ENCODE results near the gene VAV2. TPM values are rescaled to one million over a fixed set of nuclear protein-coding genes. Genes with fewer than 3 reads are reported as not detected.
A peak's percentile ranks its signal among the peaks of the same experiment; 100 is the strongest.

Gene VAV2
- total and polyA plus RNA-seq, 9 of the 15 experiments (the other 6 are each of a cell fraction or from before 2014, with no cell fraction given), result 0.01 to 2.7 (median 1.0) TPM; not detected in 1

- in situ Hi-C loops (cut with MboI), result no loop called here
Measured at GRCh38 chr9:133728856-133729616, 263.1 kb downstream of the VAV2 start.

GRCh38 chr9:133727876-133728441 lies 264.2 kb downstream of the VAV2 start:
- H3K36me3 ChIP-seq (ENCODE audit: control insufficient read depth, insufficient read depth, low read length), result no peaks in the 10 kb centered on the region
- POLR2A ChIA-PET, result interaction anchor here (1.1 kb wide), 1 partner anchor 144 kb away, joined by 3 read pairs; no protein-coding TSS in a partner anchor
- TF ChIP-seq NONO (IDR thresholded peaks at IDR 0.05; ENCODE audit: low read depth in 2 of 2, low read length in 1 of 2) (no peak), CTCF (IDR thresholded peaks at IDR 0.05 in 2 of 3, conservative IDR thresholded peaks at IDR 0.05 in 1 of 3; ENCODE audit: insufficient read depth in 2 of 3, low read depth in 1 of 3, low read length in 3 of 3) (peak; percentile 31 to 51 (median 42))
- in situ Hi-C loops (cut with MboI), result no loop called here
- H3K4me2 ChIP-seq (ENCODE audit: insufficient read depth, low read length), result no peak overlapping the region
- H3K27ac ChIP-seq (ENCODE audit: extremely low read depth, low read depth, low read length), result no peak overlapping the region
- H3K79me2 ChIP-seq (ENCODE audit: control insufficient read depth, insufficient read depth, low read length), result no peaks in the 10 kb centered on the region
- 0 out of 2 replicates have a peak, but pooled peaks cover 3% of the 10 kb centered on the region for H4K20me1 ChIP-seq (replicated peaks; ENCODE audit: control insufficient read depth, insufficient read depth, low read length)
- peaks cover 3 to 11% of the 10 kb centered on the region in 2 experiments; a peak in 4 of 5 replicates for H3K27me3 ChIP-seq (ENCODE audit: control insufficient read depth in 2 of 2, insufficient read depth in 2 of 2, low read length in 2 of 2)
- no peak overlapping the region for H3K9ac ChIP-seq (ENCODE audit: insufficient read depth in 1 of 2, low read depth in 2 of 2, low read length in 2 of 2)
- no peaks in the 10 kb centered on the region for H3K9me3 ChIP-seq (replicated peaks; ENCODE audit: control insufficient read depth, insufficient read depth, low read depth, low read length)
- no peaks in the 10 kb centered on the region for H3K9me1 ChIP-seq (ENCODE audit: control insufficient read depth, insufficient read depth, low read length)
- no TSS peak for BruUV-seq (replicated peaks)
- peaks cover 0 to 14% of the 10 kb centered on the region in 2 experiments; a peak in 2 of 5 replicates for H3K4me1 ChIP-seq (replicated peaks in 1 of 2; ENCODE audit: control insufficient read depth in 2 of 2, insufficient read depth in 2 of 2, low read length in 2 of 2)
- H2AFZ ChIP-seq (ENCODE audit: low read depth, low read length), result no peak overlapping the region
- 6% methylated on average over 16 of the region's 18 CpGs for WGBS (ENCODE audit: insufficient coverage, low coverage, missing lambda C conversion rate)
- no peak overlapping the region for H3K4me3 ChIP-seq
- CTCF ChIA-PET (ENCODE audit: low intra/inter-chr PET ratio), result interaction anchor here (1.1 kb wide), 1 partner anchor 194 kb away, joined by 3 read pairs; no protein-coding TSS in a partner anchor
- no peak for FAIRE-seq
- intact Hi-C loops (cut with micrococcal nuclease), result no loop called here
- DNase-seq (ENCODE audit: extremely low read depth in 1 of 4, low spot score in 3 of 4), result peak; percentile 31 to 50 (median 46)
- ATAC-seq, result peak; percentile 82

More at GRCh38 chr9:133728856-133729616, 263.1 kb downstream of the VAV2 start:
- 1% methylated on average over 10 of the region's 10 CpGs for WGBS (ENCODE audit: insufficient coverage, low coverage, missing lambda C conversion rate)
- H4K20me1 ChIP-seq (replicated peaks; ENCODE audit: control insufficient read depth, insufficient read depth, low read length), result peaks cover 9% of the 10 kb centered on the region; the same call in 1 of the 2 replicates
- FAIRE-seq, result no peak
- H3K9me1 ChIP-seq (ENCODE audit: control insufficient read depth, insufficient read depth, low read length), result no peaks in the 10 kb centered on the region
- TF ChIP-seq SRF (CRISPR knock-in tag; IDR thresholded peaks at IDR 0.05) (no peak), FOSL1 (tag; conservative IDR thresholded peaks at IDR 0.05) (no peak), JUNB (CRISPR knock-in tag; conservative IDR thresholded peaks at IDR 0.05) (no peak), THRAP3 (IDR thresholded peaks at IDR 0.05; ENCODE audit: borderline replicate concordance) (no peak), ATF1 (CRISPR knock-in tag; IDR thresholded peaks at IDR 0.05) (no peak), ATF1 (tag; IDR thresholded peaks at IDR 0.05) (no peak)
- H3K4me2 ChIP-seq (ENCODE audit: insufficient read depth, low read length), result no peak overlapping the region
- peaks cover 0 to 14% of the 10 kb centered on the region in 2 experiments; a peak in 2 of 5 replicates for H3K4me1 ChIP-seq (replicated peaks in 1 of 2; ENCODE audit: control insufficient read depth in 2 of 2, insufficient read depth in 2 of 2, low read length in 2 of 2)
- intact Hi-C loops (cut with micrococcal nuclease), result no loop called here
- no TSS peak for BruUV-seq (replicated peaks)
- H3K4me3 ChIP-seq, result no peak overlapping the region
- POLR2A ChIA-PET, result no interaction called here
- ATAC-seq, result no peak
- no peaks in the 10 kb centered on the region for H3K36me3 ChIP-seq (ENCODE audit: control insufficient read depth, insufficient read depth, low read length)
- peaks cover 3 to 11% of the 10 kb centered on the region in 2 experiments; a peak in 4 of 5 replicates for H3K27me3 ChIP-seq (ENCODE audit: control insufficient read depth in 2 of 2, insufficient read depth in 2 of 2, low read length in 2 of 2)
- H3K9ac ChIP-seq (ENCODE audit: insufficient read depth in 1 of 2, low read depth in 2 of 2, low read length in 2 of 2), result no peak overlapping the region
- DNase-seq (ENCODE audit: extremely low read depth in 1 of 4, low spot score in 3 of 4), result no peak
- H3K9me3 ChIP-seq (replicated peaks; ENCODE audit: control insufficient read depth, insufficient read depth, low read depth, low read length), result no peaks in the 10 kb centered on the region
- no peak overlapping the region for H2AFZ ChIP-seq (ENCODE audit: low read depth, low read length)
- CTCF ChIA-PET (ENCODE audit: low intra/inter-chr PET ratio), result interaction anchor here (1.1 kb wide), 1 partner anchor 196 kb away, joined by 3 read pairs; no protein-coding TSS in a partner anchor
- H3K27ac ChIP-seq (ENCODE audit: extremely low read depth, low read depth, low read length), result no peak overlapping the region
- H3K79me2 ChIP-seq (ENCODE audit: control insufficient read depth, insufficient read depth, low read length), result no peaks in the 10 kb centered on the region

Data from K562 (cell line).